GM18951 (cell line): Measurements from ENCODE around the gene PRKAR2B.
"Not testable (repeated sequence)": the region's sequence is repeated elsewhere in the genome, so short reads cannot be mapped to it uniquely, and the experiment has no call there.

Experiments used
- POLR2A ChIP-seq: IDR thresholded peaks from 4 replicates; pipeline ENCODE4 v1.6.1; 2011; ENCODE audit warnings: mild to moderate bottlenecking; ENCODE audit not compliant: insufficient read length, insufficient read depth; ENCODE audit errors: extremely low read depth
- in situ Hi-C: fragments of 300-500 bp; cut with MboI; formaldehyde crosslinking; loops from one replicate; pipeline ENCODE4 v1.12.0; 2022; ENCODE audit warnings: low sequenced_read_pairs, mixed read lengths, inconsistent platforms; ENCODE audit not compliant: unreplicated experiment

Gene PRKAR2B

DNA sequence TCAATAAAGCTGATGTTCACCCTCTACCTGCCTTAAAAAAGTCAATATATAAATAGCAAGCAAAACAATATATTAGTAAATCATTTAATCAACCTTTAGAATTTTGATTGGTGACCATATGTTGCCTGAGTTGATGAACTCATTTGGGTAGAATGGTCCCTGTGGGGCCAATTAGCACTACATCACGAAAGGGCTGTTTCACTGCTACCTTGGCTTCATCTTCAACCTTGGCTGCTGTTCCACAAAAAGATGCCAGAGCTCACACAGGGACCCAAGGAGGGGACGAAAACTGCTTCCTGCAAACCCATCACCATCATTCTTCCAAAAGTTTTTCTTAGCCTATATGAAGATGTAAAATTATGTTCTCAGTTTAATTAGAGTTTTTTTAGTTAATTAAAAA lies 88.9 kb downstream of the PRKAR2B start:
- in situ Hi-C loops = loop anchor here (25.0 kb wide), 1 partner anchor 596 kb away; no protein-coding TSS in a partner anchor
- no peak for TF ChIP-seq POLR2A

- in situ Hi-C loops = loop anchor here (25.0 kb wide), 1 partner anchor 602 kb away; no protein-coding TSS in a partner anchor
- no peak for TF ChIP-seq POLR2A
These were observed 94.4 kb downstream of the PRKAR2B start for GRCh38 chr7:107138696-107139420.

GRCh38 chr7:107143875-107144274 lies 99.4 kb downstream of the PRKAR2B start:
- in situ Hi-C loops = loop anchor here (10.0 to 25.0 kb wide), 2 partner anchors 189 to 607 kb away; no protein-coding TSS in a partner anchor

- in situ Hi-C loops = loop anchor here (5.0 to 25.0 kb wide), 3 partner anchors 190 to 608 kb away; no protein-coding TSS in a partner anchor
- TF ChIP-seq POLR2A = no peak
These were observed 100.7 kb downstream of the PRKAR2B start for GRCh38 chr7:107145067-107145838.

DNA sequence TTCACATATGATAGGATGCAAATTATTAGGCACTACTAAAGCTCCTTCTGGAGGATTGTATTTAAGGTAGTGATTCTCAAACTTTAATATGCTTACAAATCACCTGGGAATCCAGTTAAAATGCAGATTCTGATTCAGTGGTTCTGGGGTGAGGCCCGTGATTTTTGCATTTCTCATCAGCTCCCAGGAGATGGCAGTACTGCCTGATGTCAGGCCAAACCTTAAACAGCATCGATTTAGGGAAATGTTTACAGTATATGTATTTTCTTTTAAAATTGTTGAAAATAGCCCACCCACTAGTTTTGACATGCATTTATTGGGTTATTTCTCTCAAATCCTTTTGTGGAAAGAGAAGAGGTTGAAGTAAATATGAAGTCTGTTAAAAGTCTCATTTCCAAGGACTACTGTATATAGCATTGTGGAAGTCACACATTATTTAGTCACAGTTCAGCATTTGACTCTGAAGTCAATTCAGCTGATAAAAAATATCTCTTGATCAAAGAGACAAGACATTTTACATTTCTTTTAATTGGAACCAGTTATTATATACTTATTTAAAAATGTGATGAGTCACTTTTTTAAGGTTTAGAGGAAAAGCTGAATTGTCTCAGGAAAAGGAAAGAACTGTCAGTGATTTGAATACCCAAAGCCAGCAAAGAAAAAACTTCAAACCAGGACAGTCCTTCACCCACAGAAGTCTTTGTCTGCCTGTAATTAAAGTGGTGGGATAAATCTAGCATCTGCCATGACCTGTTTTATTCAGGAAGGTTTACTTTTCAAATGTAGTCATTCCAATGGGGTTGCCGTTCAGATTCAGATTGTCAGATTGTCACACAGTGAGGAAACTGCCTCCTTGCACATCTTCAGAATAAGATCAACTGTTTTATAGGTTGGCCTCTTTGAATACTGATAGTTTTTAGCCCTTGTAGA lies 103.2 kb downstream of the PRKAR2B start:
- in situ Hi-C loops = loop anchor here (5.0 to 25.0 kb wide), 3 partner anchors 193 to 610 kb away; no protein-coding TSS in a partner anchor
- no peak for TF ChIP-seq POLR2A

- in situ Hi-C loops = loop anchor here (5.0 to 25.0 kb wide), 3 partner anchors 194 to 611 kb away; no protein-coding TSS in a partner anchor
These were observed 104.2 kb downstream of the PRKAR2B start for GRCh38 chr7:107148721-107149120.

DNA sequence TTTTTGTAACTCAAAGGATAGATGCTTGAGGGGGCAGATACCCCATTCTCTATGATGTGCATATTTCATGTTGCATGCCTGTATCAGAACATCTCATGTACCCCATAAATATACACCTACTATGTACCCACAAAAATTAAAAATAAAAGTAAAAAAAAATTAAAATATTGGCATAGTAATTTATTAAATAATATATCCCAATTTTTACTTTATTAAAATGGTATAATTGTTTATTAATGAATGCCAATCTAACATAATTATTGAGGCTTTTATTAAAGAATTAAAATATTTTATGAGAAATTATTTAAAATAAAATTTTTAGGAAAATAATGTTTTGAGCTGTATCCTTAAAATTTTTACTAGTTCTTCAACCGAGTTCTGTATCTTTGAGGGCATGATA lies 105.4 kb downstream of the PRKAR2B start:
- in situ Hi-C loops = loop anchor here (5.0 to 25.0 kb wide), 3 partner anchors 195 to 613 kb away; no protein-coding TSS in a partner anchor
- no peak for TF ChIP-seq POLR2A

More at GRCh38 chr7:107148721-107149120, 104.2 kb downstream of the PRKAR2B start:
- TF ChIP-seq POLR2A = no peak

GRCh38 chr7:107150375-107151073 lies 106.0 kb downstream of the PRKAR2B start:
- in situ Hi-C loops = no loop called here
- TF ChIP-seq POLR2A = no peak

GRCh38 chr7:107151538-107151937 lies 107.0 kb downstream of the PRKAR2B start:
- in situ Hi-C loops = no loop called here

DNA sequence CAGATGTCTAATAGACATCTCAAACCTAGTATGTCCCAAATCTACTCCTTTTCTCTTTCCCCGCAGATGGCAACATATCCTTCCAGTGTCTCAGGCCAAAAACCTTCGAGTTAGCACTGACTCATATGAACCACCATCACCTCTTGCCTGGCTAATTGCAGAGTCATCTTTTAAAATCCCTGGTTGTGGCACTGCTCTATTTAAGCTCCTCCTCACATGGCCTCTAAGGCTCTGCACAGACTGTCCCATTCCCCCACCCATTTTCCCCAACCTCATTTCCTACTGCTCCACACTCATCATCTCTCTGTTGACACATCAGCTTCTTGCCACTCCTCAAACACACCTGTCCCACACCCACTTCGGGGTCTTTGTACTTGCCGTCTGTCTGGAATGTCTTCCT lies 107.5 kb downstream of the PRKAR2B start:
- in situ Hi-C loops = no loop called here

More at GRCh38 chr7:107151538-107151937, 107.0 kb downstream of the PRKAR2B start:
- TF ChIP-seq POLR2A = no peak

GRCh38 chr7:107154826-107155225 lies 110.3 kb downstream of the PRKAR2B start:
- in situ Hi-C loops = no loop called here
- no peak for TF ChIP-seq POLR2A

More for the DNA sequence above, 107.5 kb downstream of the PRKAR2B start:
- no peak for TF ChIP-seq POLR2A

- in situ Hi-C loops = not testable (repeated sequence)
These were observed 111.2 kb downstream of the PRKAR2B start for GRCh38 chr7:107155726-107156125.
